ENCODE results near the gene PRKN. TPM values are rescaled to one million over a fixed set of nuclear protein-coding genes. Genes with fewer than 3 reads are reported as not detected.

Gene PRKN
- total and polyA plus RNA-seq, 4 experiments from 2014 or later: 0.50 to 5.3 (median 2.9) TPM

DNA sequence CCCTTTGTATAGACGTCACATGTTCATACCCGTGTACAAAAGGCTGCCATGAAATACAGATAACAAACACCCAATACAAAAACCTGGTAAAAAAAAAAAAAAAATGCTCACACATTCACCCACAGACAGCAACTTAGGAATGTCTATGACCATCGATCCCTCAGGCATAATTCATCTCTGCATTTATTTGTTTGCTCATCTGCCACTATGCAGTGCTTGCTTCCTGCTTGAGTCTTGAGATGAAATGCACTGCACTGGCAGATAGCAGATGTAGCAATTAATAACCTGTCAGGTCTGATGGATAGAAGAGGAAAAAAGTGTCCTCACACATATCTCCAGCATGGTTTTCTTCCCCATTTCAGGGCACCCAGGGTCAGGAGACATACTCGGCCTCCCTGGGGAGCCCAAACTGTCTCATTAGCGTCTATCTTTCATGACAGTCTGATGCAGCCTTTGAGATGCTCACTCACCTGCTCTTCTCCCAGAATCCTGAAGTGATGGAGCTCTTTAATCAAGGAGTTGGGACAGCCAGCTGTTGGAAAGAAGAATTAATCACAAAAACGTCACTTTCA lies 1158.6 kb downstream of the PRKN start:
- intact Hi-C loops (cut with micrococcal nuclease): no loop called here
- Mint-ChIP-seq H3K27me3 (no peaks in the 10 kb centered on the region), H3K4me1 (no peaks in the 10 kb centered on the region), H3K4me3 (no peak overlapping the region), H3K9me3 (peaks cover 0 to 8% (median 2%) of the 10 kb centered on the region in 8 donors), H3K27ac (no peak overlapping the region), H3K36me3 (no peaks in the 10 kb centered on the region)
- no peaks in the 10 kb centered on the region for H3K27me3 ChIP-seq (ENCODE audit: insufficient read depth, low read length)
- H3K4me3 ChIP-seq (ENCODE audit: low read length in 2 of 2): no peak overlapping the region
- no peaks in the 10 kb centered on the region for H3K4me1 ChIP-seq (ENCODE audit: insufficient read depth, low read length)
- ChIA-PET CTCF (ENCODE audit: partially characterized antibody) (no interaction called here), POLR2A (ENCODE audit: partially characterized antibody) (no interaction called here)
- DNase-seq: no peak
- no peaks in the 10 kb centered on the region for H3K9me3 ChIP-seq (ENCODE audit: control insufficient read depth in 1 of 2, low read length in 2 of 2)
- no peak overlapping the region for H3K27ac ChIP-seq (ENCODE audit: low read depth, low read length)
- H3K36me3 ChIP-seq (ENCODE audit: insufficient read depth, low read length): no peaks in the 10 kb centered on the region

DNA sequence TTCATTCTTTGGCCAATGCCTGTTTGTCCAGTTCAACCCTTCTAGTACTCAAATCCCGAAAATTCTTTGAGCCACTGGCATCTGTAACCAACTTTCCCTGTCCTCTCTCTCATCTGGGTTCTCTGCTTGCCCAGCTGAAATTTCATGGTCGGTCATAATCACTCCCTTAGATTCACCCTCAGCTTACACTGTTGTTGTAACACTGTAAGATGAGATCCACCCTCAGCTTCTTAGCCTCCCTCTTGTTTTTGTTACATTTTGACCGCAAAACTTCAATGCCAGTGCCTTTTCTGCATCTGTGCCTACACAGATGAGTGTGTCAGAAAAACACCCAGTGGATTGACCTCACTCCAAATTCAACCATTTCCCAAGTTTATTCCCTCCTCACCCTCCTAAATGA lies 1162.6 kb downstream of the PRKN start:
- H3K36me3 ChIP-seq (ENCODE audit: insufficient read depth, low read length): no peaks in the 10 kb centered on the region
- Mint-ChIP-seq H3K4me3 (no peak overlapping the region), H3K27me3 (no peaks in the 10 kb centered on the region), H3K27ac (no peak overlapping the region), H3K36me3 (no peaks in the 10 kb centered on the region), H3K9me3 (peaks cover 0 to 5% (median 0%) of the 10 kb centered on the region in 8 donors), H3K4me1 (no peaks in the 10 kb centered on the region)
- no peaks in the 10 kb centered on the region for H3K27me3 ChIP-seq (ENCODE audit: insufficient read depth, low read length)
- CTCF ChIA-PET (ENCODE audit: partially characterized antibody): no interaction called here
- no peaks in the 10 kb centered on the region for H3K9me3 ChIP-seq (ENCODE audit: control insufficient read depth in 1 of 2, low read length in 2 of 2)
- intact Hi-C loops (cut with micrococcal nuclease): no loop called here
- no peak overlapping the region for H3K27ac ChIP-seq (ENCODE audit: low read depth, low read length)
- POLR2A ChIA-PET (ENCODE audit: partially characterized antibody): no interaction called here
- H3K4me3 ChIP-seq (ENCODE audit: low read length in 2 of 2): no peak overlapping the region
- no peaks in the 10 kb centered on the region for H3K4me1 ChIP-seq (ENCODE audit: insufficient read depth, low read length)
- no peak for DNase-seq

DNA sequence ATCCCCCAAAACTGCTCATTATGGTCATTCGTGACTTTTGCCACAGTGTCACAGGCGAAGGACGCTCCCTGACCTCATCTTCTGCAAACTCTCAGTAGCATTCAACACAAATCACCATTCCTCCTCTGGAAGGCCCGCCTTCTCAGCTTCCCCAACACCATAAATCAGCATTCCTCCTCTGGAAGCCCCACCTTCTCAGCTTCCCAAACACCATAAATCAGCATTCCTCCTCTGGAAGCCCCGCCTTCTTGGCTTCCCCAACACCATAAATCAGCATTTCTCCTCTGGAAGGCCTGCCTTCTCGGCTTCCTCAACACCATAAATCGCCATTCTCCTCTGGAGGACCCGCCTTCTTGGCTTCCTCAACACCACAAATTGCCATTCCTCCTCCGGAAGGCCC lies 1165.7 kb downstream of the PRKN start:
- no peak overlapping the region for H3K27ac Mint-ChIP-seq
- no peaks in the 10 kb centered on the region for H3K4me1 Mint-ChIP-seq
- intact Hi-C loops (cut with micrococcal nuclease): no loop called here

DNA sequence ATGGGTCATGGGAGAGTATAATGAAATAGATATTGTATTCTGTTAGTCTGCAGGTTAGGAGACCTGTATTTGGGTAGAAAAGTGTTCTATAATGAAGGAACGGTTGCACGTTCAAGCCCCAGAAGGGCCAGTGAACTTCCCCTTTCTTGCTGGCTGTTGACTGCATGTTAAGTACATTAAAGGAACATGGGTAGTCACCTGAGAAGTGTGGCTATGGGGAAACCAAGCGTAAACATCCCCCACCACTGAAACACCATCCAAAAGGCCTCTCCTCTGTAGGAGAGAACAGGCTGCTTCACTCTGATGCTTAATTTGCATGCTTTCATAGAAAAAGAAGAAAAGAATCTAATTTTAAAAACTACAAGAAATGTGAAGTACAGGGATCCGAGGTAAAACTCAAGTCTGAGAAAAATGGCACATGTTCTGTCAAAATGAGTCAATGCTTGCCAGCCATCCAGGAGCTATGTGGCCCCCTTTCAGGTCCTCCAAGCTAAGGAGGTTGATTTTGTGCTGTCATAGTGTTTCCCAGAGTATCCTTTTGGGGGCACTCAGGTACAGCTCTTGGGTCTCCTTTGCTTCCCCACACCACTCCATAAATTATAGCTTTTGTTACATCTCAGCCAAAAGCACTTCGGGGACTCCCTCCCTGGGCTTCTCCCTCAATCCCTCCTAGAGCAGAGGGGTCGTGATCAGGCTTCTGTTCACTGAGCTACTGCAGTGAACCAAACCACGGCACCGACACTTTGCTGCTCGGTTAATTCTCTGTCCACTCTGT lies 1170.0 kb downstream of the PRKN start:
- Histone ChIP-seq H3K36me3 (ENCODE audit: insufficient read depth, low read length) (no peaks in the 10 kb centered on the region), H3K27me3 (ENCODE audit: insufficient read depth, low read length) (no peaks in the 10 kb centered on the region), H3K4me1 (ENCODE audit: insufficient read depth, low read length) (no peaks in the 10 kb centered on the region), H3K9me3 (ENCODE audit: control insufficient read depth in 1 of 2, low read length in 2 of 2) (peaks cover 0 to 4% of the 10 kb centered on the region in 2 donors), H3K4me3 (ENCODE audit: low read length in 2 of 2) (no peak overlapping the region), H3K27ac (ENCODE audit: low read depth, low read length) (no peak overlapping the region)
- Mint-ChIP-seq H3K4me1 (no peaks in the 10 kb centered on the region), H3K36me3 (no peaks in the 10 kb centered on the region), H3K27ac (no peak overlapping the region), H3K9me3 (peaks cover 0 to 18% (median 11%) of the 10 kb centered on the region in 8 donors), H3K27me3 (no peaks in the 10 kb centered on the region), H3K4me3 (no peak overlapping the region)
- intact Hi-C loops (cut with micrococcal nuclease): no loop called here
- ChIA-PET CTCF (ENCODE audit: partially characterized antibody) (no interaction called here), POLR2A (ENCODE audit: partially characterized antibody) (no interaction called here)
- no peak for DNase-seq

More for the DNA sequence above, 1165.7 kb downstream of the PRKN start:
- no peak overlapping the region for H3K27ac ChIP-seq (ENCODE audit: low read depth, low read length)
- CTCF ChIA-PET (ENCODE audit: partially characterized antibody): no interaction called here
- no peak overlapping the region for H3K4me3 ChIP-seq (ENCODE audit: low read length in 2 of 2)
- no peaks in the 10 kb centered on the region for H3K36me3 Mint-ChIP-seq
- no peaks in the 10 kb centered on the region for H3K4me1 ChIP-seq (ENCODE audit: insufficient read depth, low read length)
- H3K27me3 Mint-ChIP-seq: no peaks in the 10 kb centered on the region
- H3K9me3 ChIP-seq (ENCODE audit: control insufficient read depth in 1 of 2, low read length in 2 of 2): no peaks in the 10 kb centered on the region
- no peaks in the 10 kb centered on the region for H3K27me3 ChIP-seq (ENCODE audit: insufficient read depth, low read length)
- H3K9me3 Mint-ChIP-seq: no peaks in the 10 kb centered on the region
- no peak overlapping the region for H3K4me3 Mint-ChIP-seq
- POLR2A ChIA-PET (ENCODE audit: partially characterized antibody): no interaction called here
- no peak for DNase-seq
- H3K36me3 ChIP-seq (ENCODE audit: insufficient read depth, low read length): no peaks in the 10 kb centered on the region

DNA sequence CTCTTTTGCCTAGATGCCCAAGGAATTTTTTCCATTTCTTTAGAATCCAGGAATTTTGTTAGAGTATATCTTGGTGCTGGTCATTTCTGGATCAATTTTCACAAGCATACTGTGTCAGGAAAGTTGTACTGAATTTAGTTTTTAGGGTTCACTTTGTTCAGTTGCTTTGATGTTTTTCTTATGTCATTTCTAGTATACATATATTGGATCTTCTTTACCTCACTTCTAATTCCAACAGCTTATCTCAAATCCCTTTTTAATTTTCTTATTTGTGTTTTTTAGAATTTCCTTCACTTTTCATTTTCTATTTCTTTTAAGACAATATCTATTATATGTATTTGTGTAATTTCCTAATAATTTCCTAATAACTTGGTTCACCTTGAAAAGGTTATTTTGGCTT lies 1172.7 kb downstream of the PRKN start:
- CTCF ChIA-PET (ENCODE audit: partially characterized antibody): no interaction called here
- Mint-ChIP-seq H3K4me1 (no peaks in the 10 kb centered on the region), H3K27ac (no peak overlapping the region), H3K4me3 (no peak overlapping the region), H3K36me3 (peaks cover 0 to 4% of the 10 kb centered on the region in 2 donors), H3K9me3 (peaks cover 7 to 22% (median 15%) of the 10 kb centered on the region in 8 donors), H3K27me3 (no peaks in the 10 kb centered on the region)
- Histone ChIP-seq H3K27ac (ENCODE audit: low read depth, low read length) (no peak overlapping the region), H3K9me3 (ENCODE audit: control insufficient read depth in 1 of 2, low read length in 2 of 2) (peaks cover 0 to 4% of the 10 kb centered on the region in 2 donors), H3K4me1 (ENCODE audit: insufficient read depth, low read length) (no peaks in the 10 kb centered on the region), H3K36me3 (ENCODE audit: insufficient read depth, low read length) (no peaks in the 10 kb centered on the region), H3K27me3 (ENCODE audit: insufficient read depth, low read length) (no peaks in the 10 kb centered on the region), H3K4me3 (ENCODE audit: low read length in 2 of 2) (no peak overlapping the region)
- no peak for DNase-seq
- POLR2A ChIA-PET (ENCODE audit: partially characterized antibody): no interaction called here
- intact Hi-C loops (cut with micrococcal nuclease): no loop called here

DNA sequence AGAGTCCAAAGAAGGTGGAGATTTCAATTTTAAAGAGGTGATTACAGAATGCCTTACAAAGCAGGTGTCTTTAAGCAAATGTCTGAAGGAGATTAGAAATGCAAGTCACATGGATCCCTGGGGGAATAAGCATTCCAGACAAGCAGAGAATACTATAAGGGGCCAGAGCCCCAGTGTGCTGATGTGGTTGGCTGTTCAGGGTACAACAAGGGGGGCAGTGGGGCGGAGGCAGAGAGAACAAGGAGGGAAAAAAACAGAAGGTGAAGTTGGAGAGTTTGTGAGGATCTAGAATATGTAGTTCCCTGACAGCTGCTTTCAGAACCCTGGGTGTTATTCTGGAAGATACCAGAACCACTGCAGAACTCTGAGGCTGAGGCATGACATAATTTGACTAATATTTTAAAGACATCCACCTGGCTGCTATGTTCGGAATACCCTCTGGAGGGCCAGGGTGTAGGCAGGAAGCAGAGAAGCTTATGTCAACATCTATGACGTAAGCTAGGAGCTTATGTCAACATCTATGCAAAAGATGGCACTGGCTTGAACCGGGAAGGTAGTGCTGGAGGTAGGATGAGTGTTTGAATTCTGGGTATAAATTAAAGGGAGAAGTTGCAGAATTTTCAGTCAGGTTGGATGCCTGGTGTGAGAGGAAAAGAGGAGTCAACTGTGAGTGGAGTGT lies 1177.5 kb downstream of the PRKN start:
- no peak overlapping the region for H3K27ac ChIP-seq (ENCODE audit: low read depth, low read length)
- H3K27me3 Mint-ChIP-seq: no peaks in the 10 kb centered on the region
- no peaks in the 10 kb centered on the region for H3K27me3 ChIP-seq (ENCODE audit: insufficient read depth, low read length)
- H3K9me3 ChIP-seq (ENCODE audit: control insufficient read depth in 1 of 2, low read length in 2 of 2): peaks cover 0 to under 1% of the 10 kb centered on the region in 2 donors
- no peak overlapping the region for H3K4me3 ChIP-seq (ENCODE audit: low read length in 2 of 2)
- H3K4me1 ChIP-seq (ENCODE audit: insufficient read depth, low read length): no peaks in the 10 kb centered on the region
- no peaks in the 10 kb centered on the region for H3K4me1 Mint-ChIP-seq
- intact Hi-C loops (cut with micrococcal nuclease): no loop called here
- H3K27ac Mint-ChIP-seq: no peak overlapping the region
- POLR2A ChIA-PET (ENCODE audit: partially characterized antibody): no interaction called here
- peaks cover 4 to 17% (median 12%) of the 10 kb centered on the region in 8 donors for H3K9me3 Mint-ChIP-seq
- CTCF ChIA-PET (ENCODE audit: partially characterized antibody): no interaction called here
- peaks cover 0 to 4% of the 10 kb centered on the region in 2 donors for H3K36me3 Mint-ChIP-seq
- no peak overlapping the region for H3K4me3 Mint-ChIP-seq
- no peaks in the 10 kb centered on the region for H3K36me3 ChIP-seq (ENCODE audit: insufficient read depth, low read length)
- DNase-seq: no peak

DNA sequence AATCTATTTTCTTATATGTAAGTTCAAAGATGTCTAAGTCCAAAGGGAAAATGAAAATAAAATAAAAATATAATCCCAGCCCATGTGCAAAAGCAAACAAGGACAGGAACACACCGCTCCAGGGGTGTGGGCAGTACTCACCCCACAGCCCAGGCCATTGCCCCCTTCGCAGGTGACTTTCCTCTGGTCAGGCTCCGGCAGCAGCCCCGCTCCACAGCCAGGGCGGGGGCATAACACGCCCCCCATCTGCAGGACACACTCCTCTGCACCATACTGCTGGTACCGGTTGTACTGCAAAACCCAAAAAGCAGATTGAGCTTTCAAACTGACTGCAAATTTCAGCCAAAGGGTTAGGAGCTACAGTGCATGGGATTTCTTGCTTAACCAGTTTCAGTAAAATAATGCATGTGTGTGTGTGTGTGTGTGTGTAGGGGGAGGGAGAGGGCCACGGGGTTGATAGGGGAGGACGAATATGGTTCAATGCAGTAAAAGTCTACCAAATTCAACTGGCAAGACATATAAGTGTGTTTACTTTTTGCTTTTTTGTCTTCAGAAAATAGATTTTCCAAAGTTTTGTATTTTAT lies 1178.8 kb downstream of the PRKN start:
- ChIA-PET POLR2A (ENCODE audit: partially characterized antibody) (no interaction called here), CTCF (ENCODE audit: partially characterized antibody) (no interaction called here)
- Mint-ChIP-seq H3K27ac (no peak overlapping the region), H3K9me3 (peaks cover 0 to 10% (median 7%) of the 10 kb centered on the region in 8 donors), H3K4me3 (no peak overlapping the region), H3K36me3 (peaks cover 0 to 4% of the 10 kb centered on the region in 2 donors), H3K27me3 (no peaks in the 10 kb centered on the region), H3K4me1 (no peaks in the 10 kb centered on the region)
- intact Hi-C loops (cut with micrococcal nuclease): no loop called here
- Histone ChIP-seq H3K36me3 (ENCODE audit: insufficient read depth, low read length) (no peaks in the 10 kb centered on the region), H3K4me1 (ENCODE audit: insufficient read depth, low read length) (no peaks in the 10 kb centered on the region), H3K27ac (ENCODE audit: low read depth, low read length) (no peak overlapping the region), H3K4me3 (ENCODE audit: low read length in 2 of 2) (no peak overlapping the region), H3K27me3 (ENCODE audit: insufficient read depth, low read length) (no peaks in the 10 kb centered on the region), H3K9me3 (ENCODE audit: control insufficient read depth in 1 of 2, low read length in 2 of 2) (no peaks in the 10 kb centered on the region)
- DNase-seq: no peak
